Posterior vena cava (tissue), 2 donors: ENCODE results near the gene SDF2. TPM values are rescaled to one million over a fixed set of nuclear protein-coding genes. Genes with fewer than 3 reads are reported as not detected.
"Not testable (repeated sequence)": the region's sequence is repeated elsewhere in the genome, so short reads cannot be mapped to it uniquely, and the experiment has no call there.

Experiments used
- DNase-seq: peaks from one replicate; pipeline ENCODE4 v3.0.0-alpha.2; 2020; ENCODE audit warnings: low spot score
- intact Hi-C, 2 donors: fragments of 100-400 bp; cut with DNase I; formaldehyde crosslinking; loops; one replicate each; pipeline versions ENCODE4 v1.14.1 to v1.14.2; 2022 to 2023
- total RNA-seq, 2 donors: library from RNA; stranded (reverse); fragmentation: NEBNext Ultra II Directional; extraction: Animal tissue kit (Norgen Biotek cat#: 25700); gene quantifications; one replicate each; pipeline ENCODE4 v1.2.1, GENCODE V29; 2021
- donor health status: DM: yes; HTN: yes; CAD: no.
- donor health status: DM: yes; HTN: yes; CAD: no.

The SDF2 gene
- total RNA-seq, 2 donors from 2014 or later: 30.7 to 33.5 TPM

DNA sequence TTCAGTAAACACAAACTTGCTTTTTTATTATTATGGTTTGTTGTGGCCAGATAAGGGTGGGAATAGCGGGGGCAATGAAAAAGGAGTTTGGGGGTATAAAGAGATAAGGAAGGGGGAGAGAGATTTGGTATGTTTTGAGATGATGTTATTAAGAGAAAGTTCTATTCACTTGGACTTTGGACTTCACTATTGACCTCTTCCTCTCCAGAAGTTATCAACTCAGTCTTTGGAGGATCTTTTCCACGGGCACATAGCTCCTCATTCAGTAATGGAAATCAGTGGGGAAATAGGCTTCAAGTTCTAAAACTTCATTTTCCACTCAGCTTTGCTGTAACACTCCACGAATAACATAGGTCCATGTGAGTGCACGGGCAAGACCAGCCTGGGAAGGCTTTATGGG lies 26.8 kb upstream of the SDF2 start:
- DNase-seq: no peak
- intact Hi-C loops: no loop called here

- DNase-seq: peak; percentile 19
- intact Hi-C loops: no loop called here
These were observed 24.6 kb upstream of the SDF2 start for GRCh38 chr17:28686296-28686695.

DNA sequence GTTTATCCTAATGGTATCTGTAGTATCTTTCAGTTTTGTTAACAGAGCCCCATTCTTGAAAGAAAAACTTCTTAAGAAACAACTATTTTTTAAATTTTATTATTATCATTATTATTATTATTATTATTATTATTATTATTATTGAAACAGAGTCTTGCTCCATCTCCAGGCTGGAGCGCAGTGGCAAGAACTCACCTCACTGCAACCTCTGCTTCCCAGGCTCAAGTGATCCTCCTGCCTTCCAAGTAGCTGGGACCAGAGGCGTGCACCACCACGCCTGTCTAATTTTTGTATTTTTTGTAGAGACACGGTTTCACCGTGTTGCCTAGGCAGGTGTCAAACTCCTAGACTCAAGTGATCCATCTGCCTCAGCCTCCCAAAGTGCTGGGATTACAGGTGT lies 23.7 kb upstream of the SDF2 start:
- intact Hi-C loops: no loop called here
- peak; percentile 14 for DNase-seq

DNA sequence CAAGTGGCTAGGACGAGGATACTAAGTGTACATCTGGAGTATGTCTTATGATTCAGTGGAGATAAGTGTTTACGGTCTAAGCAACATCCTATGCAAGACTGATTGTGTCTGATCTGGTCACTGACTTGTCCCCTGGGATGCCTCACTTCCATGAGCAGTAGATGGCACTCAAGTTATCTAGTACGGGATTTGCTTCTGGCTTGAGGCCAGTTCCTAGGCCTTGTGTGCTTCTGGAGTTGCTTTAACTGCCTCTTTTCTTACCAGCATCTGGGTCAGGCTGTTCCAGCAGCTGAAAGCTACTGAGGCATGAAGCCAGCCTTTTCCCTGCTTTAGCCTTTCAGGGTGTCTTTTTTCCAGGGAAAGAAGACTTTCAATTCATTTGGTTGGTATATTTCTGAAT lies 23.3 kb upstream of the SDF2 start:
- intact Hi-C loops: no loop called here
- DNase-seq: peak; percentile 18

- peak; percentile 19 for DNase-seq
- intact Hi-C loops: no loop called here
These were observed 20.9 kb upstream of the SDF2 start for GRCh38 chr17:28682655-28683054.

DNA sequence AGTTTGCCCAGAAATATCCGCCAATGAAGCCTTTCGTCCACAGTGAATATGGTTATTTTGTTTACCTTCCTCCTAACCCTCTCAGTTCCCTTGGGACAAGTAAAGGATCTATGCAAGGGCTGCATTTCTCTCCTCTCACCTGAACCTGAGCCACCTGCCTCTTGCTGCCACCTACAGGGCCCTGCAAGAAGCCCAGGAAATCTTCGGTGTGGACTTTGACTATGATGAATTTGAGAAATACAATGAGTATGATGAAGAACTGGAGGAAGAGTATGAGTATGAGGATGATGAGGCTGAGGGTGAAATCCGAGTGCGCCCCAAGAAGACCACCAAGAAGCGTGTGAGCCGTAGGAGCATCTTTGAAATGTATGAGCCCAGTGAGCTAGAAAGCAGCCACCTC lies 14.3 kb upstream of the SDF2 start:
- intact Hi-C loops: no loop called here
- DNase-seq: no peak

GRCh38 chr17:28675490-28675889 lies 13.8 kb upstream of the SDF2 start:
- intact Hi-C loops: no loop called here
- no peak for DNase-seq

DNA sequence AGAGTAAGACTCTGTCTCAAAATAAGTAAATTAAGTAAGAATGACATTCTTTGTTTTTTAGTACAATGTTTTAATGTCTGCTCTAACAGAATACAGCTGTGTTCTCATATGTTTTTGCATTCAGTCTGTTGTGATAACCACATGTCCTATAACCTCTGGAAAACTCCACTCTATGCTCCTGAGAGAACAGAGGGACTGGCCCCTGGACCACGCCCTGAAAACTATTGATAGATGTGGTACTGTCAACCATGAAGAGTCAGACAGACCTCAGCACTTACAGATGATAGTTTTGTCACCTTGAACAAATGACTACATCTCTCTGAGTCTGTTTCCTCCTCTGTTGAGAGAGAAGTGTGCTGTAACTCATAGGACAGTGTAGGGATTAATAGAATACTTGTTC lies 8.2 kb upstream of the SDF2 start:
- DNase-seq: no peak
- intact Hi-C loops: no loop called here

DNA sequence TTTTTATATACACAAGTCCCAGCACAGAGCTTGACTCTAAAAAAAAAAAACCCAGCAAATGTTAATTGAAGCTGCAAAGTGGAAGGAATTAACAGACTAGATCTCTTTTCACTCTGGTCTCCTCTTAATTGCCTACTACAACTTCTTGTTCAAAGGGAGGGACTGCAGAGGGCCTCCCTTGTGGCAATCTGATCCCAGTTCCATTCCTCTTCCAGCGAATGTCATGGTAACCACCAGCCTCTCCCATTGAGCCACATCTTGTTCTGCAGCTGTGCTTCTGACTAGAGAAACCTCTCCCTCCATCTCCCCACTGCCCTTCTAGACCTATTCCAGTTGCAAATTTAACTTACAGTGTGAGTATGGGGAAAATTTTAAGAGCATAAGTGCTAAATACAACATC lies 6.2 kb upstream of the SDF2 start:
- intact Hi-C loops: no loop called here
- no peak for DNase-seq

- intact Hi-C loops: no loop called here
- DNase-seq: no peak
These were observed 4.3 kb upstream of the SDF2 start for GRCh38 chr17:28665994-28666393.

- DNase-seq: no peak
- intact Hi-C loops: no loop called here
These were observed 2.0 kb upstream of the SDF2 start for GRCh38 chr17:28663723-28664122.

GRCh38 chr17:28662527-28662829 lies 772 bp upstream of the SDF2 start:
- intact Hi-C loops: no loop called here

GRCh38 chr17:28659497-28659881 lies 2.2 kb downstream of the SDF2 start:
- peak; percentile 48 for DNase-seq
- intact Hi-C loops: loop anchor here in 1 of 2 donors (10.0 kb wide), 1 partner anchor 1125 kb away; no protein-coding TSS in a partner anchor

More at GRCh38 chr17:28662527-28662829, 772 bp upstream of the SDF2 start:
- no peak for DNase-seq

DNA sequence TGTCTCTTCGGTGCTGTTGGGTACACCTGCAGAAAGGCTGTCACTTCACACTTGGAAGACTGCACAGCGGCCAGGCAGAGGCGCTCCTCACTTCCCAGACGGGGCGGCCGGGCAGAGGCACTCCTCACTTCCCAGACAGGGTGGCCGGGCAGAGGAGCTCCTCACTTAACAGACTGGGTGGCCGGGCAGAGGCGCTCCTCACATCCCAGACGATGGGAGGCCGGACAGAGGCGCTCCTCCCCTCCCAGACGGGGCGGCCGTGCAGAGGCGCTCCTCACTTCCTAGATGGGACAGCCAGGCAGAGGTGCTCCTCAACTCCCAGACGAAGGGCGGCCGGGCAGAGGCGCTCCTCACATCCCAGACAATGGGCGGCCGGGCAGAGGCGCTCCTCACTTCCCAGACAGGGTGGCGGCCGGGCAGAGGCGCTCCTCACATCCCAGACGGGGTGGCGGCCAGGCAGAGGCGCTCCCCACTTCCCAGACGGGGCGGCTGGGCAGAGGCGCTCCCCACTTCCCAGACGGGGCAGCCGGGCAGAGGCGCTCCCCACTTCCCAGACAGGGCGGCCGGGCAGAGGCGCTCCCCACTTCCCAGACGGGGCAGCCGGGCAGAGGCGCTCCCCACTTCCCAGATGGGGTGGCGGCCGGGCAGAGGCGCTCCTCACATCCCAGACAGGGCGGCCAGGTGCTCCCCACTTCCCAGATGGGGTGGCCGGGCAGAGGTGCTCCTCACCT lies 2.8 kb downstream of the SDF2 start:
- intact Hi-C loops: loop anchor here in 1 of 2 donors (10.0 kb wide), 1 partner anchor 1124 kb away; no protein-coding TSS in a partner anchor
- not testable (repeated sequence) for DNase-seq

GRCh38 chr17:28658342-28658741 lies 3.4 kb downstream of the SDF2 start:
- not testable (repeated sequence) for DNase-seq
- intact Hi-C loops: loop anchor here in 1 of 2 donors (10.0 kb wide), 1 partner anchor 1124 kb away; no protein-coding TSS in a partner anchor

- intact Hi-C loops: loop anchor here in 1 of 2 donors (10.0 kb wide), 1 partner anchor 1123 kb away; no protein-coding TSS in a partner anchor
- DNase-seq: no peak
These were observed 4.0 kb downstream of the SDF2 start for GRCh38 chr17:28657756-28658155.

DNA sequence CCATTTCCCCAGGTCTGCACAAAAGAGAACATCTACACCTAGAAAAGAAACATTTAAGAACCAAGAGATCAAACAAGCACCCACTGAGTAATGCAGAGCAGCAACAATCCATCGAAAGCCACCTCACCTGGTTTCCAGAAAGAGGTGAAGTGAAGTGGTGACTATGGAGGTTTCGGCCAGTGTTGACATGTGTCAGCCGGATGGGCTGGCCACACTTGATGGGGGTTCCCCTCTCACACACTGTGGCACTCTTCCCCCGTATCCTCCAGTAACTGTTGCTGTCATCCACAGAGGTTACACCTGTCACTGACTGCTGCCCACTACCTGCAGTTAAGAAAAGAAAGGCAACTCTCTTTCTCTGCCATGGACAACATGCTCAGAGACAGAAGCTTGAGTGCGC lies 6.5 kb downstream of the SDF2 start:
- intact Hi-C loops: loop anchor here in 1 of 2 donors (10.0 kb wide), 1 partner anchor 1120 kb away; no protein-coding TSS in a partner anchor
- DNase-seq: peak; percentile 17

GRCh38 chr17:28648698-28649097 lies 13.0 kb downstream of the SDF2 start:
- intact Hi-C loops: no loop called here
- no peak for DNase-seq

DNA sequence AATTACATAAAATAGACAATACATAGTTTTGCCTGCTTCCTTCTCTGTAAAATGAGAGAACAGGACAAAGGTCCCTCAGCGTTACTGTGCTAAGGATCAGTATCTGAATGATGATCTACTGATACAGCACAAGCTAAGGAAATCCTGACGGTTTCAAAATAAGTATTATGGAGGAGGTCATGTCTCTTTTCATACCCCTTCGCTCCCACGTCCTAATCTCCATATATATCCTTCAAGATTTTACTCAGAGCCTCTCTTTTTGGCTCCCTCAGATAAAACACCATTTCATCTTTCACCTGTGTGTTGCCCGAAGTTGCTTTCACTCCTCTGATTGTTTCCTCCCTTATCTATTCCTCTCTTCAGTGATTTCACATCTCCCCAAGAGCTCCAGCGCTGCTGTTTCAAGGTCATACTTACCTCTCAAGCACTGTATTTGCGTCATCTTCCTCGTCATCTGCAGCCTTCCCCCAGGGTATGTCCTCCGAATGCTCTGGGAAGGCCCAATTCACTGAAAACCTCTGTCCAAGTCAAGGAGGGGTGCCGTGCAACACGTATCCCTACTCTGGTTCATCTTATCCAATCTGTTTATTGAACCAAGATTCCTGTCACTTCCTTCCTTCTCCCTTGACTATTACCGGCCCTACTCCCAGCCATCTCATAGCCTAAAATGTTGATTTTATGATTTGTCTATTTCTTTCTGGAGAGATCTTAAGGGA lies 15.5 kb downstream of the SDF2 start:
- DNase-seq: no peak
- intact Hi-C loops: no loop called here

GRCh38 chr17:28645576-28645939 lies 16.1 kb downstream of the SDF2 start:
- intact Hi-C loops: no loop called here
- DNase-seq: no peak
